Astrocyte (in vitro differentiated cells and primary cell): Measurements from ENCODE around the gene CNTNAP4.

Experiments
- EZH2 ChIP-seq: IDR thresholded peaks from 2 replicates; pipeline ENCODE4 v1.6.1; 2012; ENCODE audit warnings: mild to moderate bottlenecking, low read length, inconsistent platforms; ENCODE audit not compliant: insufficient read depth
- TF ChIP-seq, protein P1 (sequence below): IDR thresholded peaks from 2 replicates; pipeline ENCODE4 v1.5.1; 2011; ENCODE audit warnings: low read depth, mild to moderate bottlenecking, inconsistent platforms, low read length, moderate library complexity; ENCODE audit not compliant: insufficient read depth

GRCh38 chr16:76297941-76298340 is 20.7 kb downstream of the CNTNAP4 start:
- TF ChIP-seq EZH2 = no peak
- TF ChIP-seq, protein P1, sequence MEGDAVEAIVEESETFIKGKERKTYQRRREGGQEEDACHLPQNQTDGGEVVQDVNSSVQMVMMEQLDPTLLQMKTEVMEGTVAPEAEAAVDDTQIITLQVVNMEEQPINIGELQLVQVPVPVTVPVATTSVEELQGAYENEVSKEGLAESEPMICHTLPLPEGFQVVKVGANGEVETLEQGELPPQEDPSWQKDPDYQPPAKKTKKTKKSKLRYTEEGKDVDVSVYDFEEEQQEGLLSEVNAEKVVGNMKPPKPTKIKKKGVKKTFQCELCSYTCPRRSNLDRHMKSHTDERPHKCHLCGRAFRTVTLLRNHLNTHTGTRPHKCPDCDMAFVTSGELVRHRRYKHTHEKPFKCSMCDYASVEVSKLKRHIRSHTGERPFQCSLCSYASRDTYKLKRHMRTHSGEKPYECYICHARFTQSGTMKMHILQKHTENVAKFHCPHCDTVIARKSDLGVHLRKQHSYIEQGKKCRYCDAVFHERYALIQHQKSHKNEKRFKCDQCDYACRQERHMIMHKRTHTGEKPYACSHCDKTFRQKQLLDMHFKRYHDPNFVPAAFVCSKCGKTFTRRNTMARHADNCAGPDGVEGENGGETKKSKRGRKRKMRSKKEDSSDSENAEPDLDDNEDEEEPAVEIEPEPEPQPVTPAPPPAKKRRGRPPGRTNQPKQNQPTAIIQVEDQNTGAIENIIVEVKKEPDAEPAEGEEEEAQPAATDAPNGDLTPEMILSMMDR = no peak
